Neural progenitor cell (in vitro differentiated cells): Measurements from ENCODE around the gene ST6GAL1.

Source experiments
- EZH2 ChIP-seq: fragments of 200-600 bp; sonication (generic); IDR thresholded peaks from 2 replicates; pipeline ENCODE4 v1.6.1; 2017; ENCODE audit warnings: antibody characterized with exemption, mild to moderate bottlenecking, moderate library complexity
- EZH2phosphoT487 ChIP-seq: fragments of 200-600 bp; sonication (generic); IDR thresholded peaks from 2 replicates; pipeline ENCODE4 v1.6.1; 2017; ENCODE audit warnings: antibody characterized with exemption
- TF ChIP-seq, protein P1 (sequence below): fragments of 200-600 bp; sonication (generic); IDR thresholded peaks from 2 replicates; pipeline ENCODE4 v1.5.1; 2017; ENCODE audit warnings: antibody characterized with exemption, mild to moderate bottlenecking

DNA sequence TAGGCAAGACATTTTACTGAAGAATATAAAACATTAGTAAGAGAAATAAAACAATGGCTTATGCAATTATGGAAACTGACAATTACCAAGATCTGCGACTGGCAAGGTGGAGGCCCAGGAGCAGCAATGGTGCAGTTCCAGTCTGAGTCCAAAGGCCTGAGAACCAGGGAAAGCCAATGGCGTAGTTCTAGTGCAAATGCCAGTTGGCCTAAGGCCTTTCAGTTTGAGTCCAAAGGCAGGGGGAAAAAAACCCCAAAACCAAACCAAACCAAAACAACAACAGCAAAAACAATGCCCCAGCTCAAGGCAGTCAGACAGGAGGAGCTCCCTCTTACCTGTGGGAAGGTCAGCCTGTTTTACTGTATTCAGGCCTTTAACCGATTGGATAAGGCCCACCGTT, 72.6 kb downstream of the ST6GAL1 start:
- TF ChIP-seq, protein P1, sequence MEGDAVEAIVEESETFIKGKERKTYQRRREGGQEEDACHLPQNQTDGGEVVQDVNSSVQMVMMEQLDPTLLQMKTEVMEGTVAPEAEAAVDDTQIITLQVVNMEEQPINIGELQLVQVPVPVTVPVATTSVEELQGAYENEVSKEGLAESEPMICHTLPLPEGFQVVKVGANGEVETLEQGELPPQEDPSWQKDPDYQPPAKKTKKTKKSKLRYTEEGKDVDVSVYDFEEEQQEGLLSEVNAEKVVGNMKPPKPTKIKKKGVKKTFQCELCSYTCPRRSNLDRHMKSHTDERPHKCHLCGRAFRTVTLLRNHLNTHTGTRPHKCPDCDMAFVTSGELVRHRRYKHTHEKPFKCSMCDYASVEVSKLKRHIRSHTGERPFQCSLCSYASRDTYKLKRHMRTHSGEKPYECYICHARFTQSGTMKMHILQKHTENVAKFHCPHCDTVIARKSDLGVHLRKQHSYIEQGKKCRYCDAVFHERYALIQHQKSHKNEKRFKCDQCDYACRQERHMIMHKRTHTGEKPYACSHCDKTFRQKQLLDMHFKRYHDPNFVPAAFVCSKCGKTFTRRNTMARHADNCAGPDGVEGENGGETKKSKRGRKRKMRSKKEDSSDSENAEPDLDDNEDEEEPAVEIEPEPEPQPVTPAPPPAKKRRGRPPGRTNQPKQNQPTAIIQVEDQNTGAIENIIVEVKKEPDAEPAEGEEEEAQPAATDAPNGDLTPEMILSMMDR: no peak
- TF ChIP-seq EZH2 (no peak), EZH2phosphoT487 (no peak)
